ENCODE data around the gene MAP3K5.
"Not testable (repeated sequence)": the region's sequence is repeated elsewhere in the genome, so short reads cannot be mapped to it uniquely, and the experiment has no call there.

The MAP3K5 gene

GRCh38 chr6:136766274-136766673 is 26.0 kb downstream of the MAP3K5 start:
- TF ChIP-seq, protein P1, sequence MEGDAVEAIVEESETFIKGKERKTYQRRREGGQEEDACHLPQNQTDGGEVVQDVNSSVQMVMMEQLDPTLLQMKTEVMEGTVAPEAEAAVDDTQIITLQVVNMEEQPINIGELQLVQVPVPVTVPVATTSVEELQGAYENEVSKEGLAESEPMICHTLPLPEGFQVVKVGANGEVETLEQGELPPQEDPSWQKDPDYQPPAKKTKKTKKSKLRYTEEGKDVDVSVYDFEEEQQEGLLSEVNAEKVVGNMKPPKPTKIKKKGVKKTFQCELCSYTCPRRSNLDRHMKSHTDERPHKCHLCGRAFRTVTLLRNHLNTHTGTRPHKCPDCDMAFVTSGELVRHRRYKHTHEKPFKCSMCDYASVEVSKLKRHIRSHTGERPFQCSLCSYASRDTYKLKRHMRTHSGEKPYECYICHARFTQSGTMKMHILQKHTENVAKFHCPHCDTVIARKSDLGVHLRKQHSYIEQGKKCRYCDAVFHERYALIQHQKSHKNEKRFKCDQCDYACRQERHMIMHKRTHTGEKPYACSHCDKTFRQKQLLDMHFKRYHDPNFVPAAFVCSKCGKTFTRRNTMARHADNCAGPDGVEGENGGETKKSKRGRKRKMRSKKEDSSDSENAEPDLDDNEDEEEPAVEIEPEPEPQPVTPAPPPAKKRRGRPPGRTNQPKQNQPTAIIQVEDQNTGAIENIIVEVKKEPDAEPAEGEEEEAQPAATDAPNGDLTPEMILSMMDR (IDR thresholded peaks at IDR 0.05; ENCODE audit: low read length, missing control alignments) = no peak
- DNase-seq (ENCODE audit: low read depth) = no peak

DNA sequence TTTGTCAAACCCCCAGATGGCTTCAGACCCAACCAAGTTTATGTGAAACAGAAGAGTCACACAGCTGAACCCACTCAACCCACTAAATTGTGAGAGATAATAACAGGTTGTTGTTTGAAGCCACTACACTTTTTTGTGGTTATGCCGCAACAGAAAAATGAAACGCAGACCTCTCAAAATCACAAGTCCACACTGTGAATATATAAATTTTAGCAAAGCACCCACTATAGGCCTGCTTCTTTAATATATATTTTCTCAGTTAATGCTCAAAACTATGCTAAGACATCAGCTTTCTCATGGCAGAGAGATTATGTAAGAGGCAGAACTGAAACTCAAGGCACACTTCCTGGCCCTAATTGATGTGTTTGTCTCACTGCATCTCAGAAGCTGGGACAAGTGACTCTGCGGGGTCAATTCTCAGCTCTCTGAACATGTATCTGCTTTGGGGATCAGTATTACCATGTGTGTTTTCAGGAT is 27.7 kb downstream of the MAP3K5 start:
- H3K4me3 ChIP-seq (replicated peaks; ENCODE audit: low read depth, low read length) = no peak overlapping the region
- TF ChIP-seq, protein P1 (IDR thresholded peaks at IDR 0.05; ENCODE audit: low read length, missing control alignments) = no peak
- DNase-seq (ENCODE audit: low read depth) = no peak

More at GRCh38 chr6:136766274-136766673, 26.0 kb downstream of the MAP3K5 start:
- no peak overlapping the region for H3K4me3 ChIP-seq (replicated peaks; ENCODE audit: low read depth, low read length)

GRCh38 chr6:136763716-136764516 is 28.4 kb downstream of the MAP3K5 start:
- TF ChIP-seq, protein P1 (IDR thresholded peaks at IDR 0.05; ENCODE audit: low read length, missing control alignments) = no peak
- DNase-seq (ENCODE audit: low read depth) = no peak
- H3K4me3 ChIP-seq (replicated peaks; ENCODE audit: low read depth, low read length) = no peak overlapping the region

- no peak for DNase-seq (ENCODE audit: low read depth)
- TF ChIP-seq, protein P1 (IDR thresholded peaks at IDR 0.05; ENCODE audit: low read length, missing control alignments) = no peak
- H3K4me3 ChIP-seq (replicated peaks; ENCODE audit: low read depth, low read length) = no peak overlapping the region
Observed at GRCh38 chr6:136763255-136763654, 29.0 kb downstream of the MAP3K5 start.

DNA sequence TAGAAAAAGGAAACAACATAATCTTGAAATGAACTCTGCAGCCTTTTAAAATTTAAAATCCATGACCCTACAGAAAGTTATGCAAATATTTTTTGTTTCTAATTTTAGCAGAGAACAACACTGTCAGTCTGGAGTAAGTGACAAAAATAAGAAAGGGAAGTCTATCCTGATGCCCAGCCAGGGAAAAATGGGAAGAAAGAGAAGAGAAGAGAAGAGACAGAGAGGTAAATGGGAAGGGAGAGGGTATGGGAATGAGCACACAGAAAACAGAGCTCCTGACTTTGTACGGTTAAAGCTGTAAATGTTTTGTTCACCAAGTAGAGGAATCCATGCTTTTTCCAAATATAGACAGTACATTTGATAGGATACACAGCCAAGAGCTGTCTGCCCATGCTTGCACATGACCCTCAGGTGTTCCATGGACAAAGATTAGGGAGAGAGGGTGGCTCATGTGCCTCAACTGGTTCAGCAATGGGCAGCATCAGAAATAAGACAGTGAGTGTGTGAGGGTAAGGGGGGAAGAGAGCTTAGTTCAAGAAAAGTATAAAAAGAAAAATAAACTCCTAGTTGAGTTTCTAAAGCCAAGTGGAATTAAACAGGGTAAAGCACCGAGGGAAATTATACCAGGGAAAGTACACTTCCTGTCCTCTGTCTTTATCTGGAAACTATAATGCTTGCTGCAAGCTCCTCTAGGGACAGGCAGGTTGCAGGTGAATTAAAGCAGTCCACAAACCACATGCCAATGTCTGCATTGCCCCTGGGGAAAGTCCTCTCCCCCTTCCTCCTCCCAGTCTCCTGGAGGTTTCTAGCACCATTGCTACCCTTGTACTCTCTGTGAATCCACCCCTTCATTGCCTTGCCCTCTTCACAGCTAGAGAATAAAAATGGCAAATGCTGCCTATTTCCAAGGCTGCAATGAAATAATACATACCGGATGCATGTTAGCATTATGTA is 30.0 kb downstream of the MAP3K5 start:
- TF ChIP-seq, protein P1 (IDR thresholded peaks at IDR 0.05; ENCODE audit: low read length, missing control alignments) = no peak
- no peak for DNase-seq (ENCODE audit: low read depth)
- H3K4me3 ChIP-seq (replicated peaks; ENCODE audit: low read depth, low read length) = no peak overlapping the region

GRCh38 chr6:136761227-136761922 is 30.9 kb downstream of the MAP3K5 start:
- TF ChIP-seq, protein P1 (IDR thresholded peaks at IDR 0.05; ENCODE audit: low read length, missing control alignments) = no peak
- H3K4me3 ChIP-seq (replicated peaks; ENCODE audit: low read depth, low read length) = no peak overlapping the region
- peak; percentile 33 for DNase-seq (ENCODE audit: low read depth)

DNA sequence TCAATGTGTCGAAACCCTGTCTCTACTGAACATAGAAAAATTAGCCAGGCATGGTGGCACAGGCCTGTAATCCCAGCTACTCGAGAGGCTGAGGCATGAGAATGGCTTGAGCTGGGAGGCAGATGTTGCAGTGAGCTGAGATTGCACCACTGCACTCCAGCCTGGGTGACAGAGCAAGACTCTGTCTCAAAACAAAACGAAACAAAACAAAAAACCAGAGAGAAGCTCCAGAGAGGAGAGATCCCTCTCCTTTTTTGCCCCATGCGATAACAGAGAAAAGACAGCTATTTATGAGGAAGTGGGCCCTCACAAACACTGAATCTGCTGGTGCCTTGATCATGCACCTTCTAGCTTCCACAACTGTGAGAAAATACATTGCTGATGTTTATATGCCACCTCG is 31.5 kb downstream of the MAP3K5 start:
- DNase-seq (ENCODE audit: low read depth); H3K4me3 ChIP-seq (replicated peaks; ENCODE audit: low read depth, low read length): not testable (repeated sequence)
